Measurements from ENCODE around the gene ANXA4.

- no peak for TF ChIP-seq CTCF (conservative IDR thresholded peaks at IDR 0.05; ENCODE audit: low read depth, low read length)
- TF ChIP-seq EZH2 (IDR thresholded peaks at IDR 0.05; ENCODE audit: low read length, unreplicated experiment), result no peak
Observed at GRCh38 chr2:69693059-69693774, 48.7 kb upstream of the ANXA4 start.

Data from PC-3 (cell line).